Right lobe of liver (tissue), 4 donors: ENCODE results near the gene UBE2N.

ENCODE experiments used
- POLR2A ChIP-seq: fragments of 450-650 bp; IDR thresholded peaks from one replicate; pipeline ENCODE4 v1.6.1; 2017; ENCODE audit warnings: antibody characterized with exemption, mild to moderate bottlenecking
- TF ChIP-seq, protein P1 (sequence below), 4 donors: fragments of 200-600 bp in 3 of 4; fragments of 450-650 bp in 1 of 4; IDR thresholded peaks; one replicate each; pipeline versions ENCODE4 v1.5.1 to v1.8.0; 2016 to 2022; ENCODE audit warnings: antibody characterized with exemption in 4 of 4, mild to moderate bottlenecking in 2 of 4
- donor health status: DM: no; HTN: no; CAD: no.
- donor health status: DM: no; HTN: no; CAD: no.
- donor health status: DM: no; HTN: yes; CAD: no.

DNA sequence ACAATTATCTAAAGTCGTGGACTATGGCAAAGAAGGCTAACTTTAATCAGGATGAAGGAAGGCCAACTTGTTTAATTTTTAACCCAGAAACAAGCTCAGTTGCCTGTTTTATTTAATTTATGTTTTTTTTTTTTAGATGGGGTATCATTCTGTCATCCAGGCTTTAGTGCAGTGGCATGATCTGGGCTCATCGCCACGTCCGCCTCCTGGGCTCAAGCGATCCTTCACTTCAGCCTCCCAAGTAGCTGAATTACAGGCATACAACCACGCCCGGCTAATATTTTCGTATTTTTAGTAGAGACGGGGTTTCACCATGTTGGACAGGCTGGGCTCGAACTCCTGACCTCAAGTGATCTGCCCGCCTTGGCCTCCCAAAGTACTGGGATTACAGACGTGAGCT is 44.3 kb downstream of the UBE2N start:
- TF ChIP-seq, protein P1, sequence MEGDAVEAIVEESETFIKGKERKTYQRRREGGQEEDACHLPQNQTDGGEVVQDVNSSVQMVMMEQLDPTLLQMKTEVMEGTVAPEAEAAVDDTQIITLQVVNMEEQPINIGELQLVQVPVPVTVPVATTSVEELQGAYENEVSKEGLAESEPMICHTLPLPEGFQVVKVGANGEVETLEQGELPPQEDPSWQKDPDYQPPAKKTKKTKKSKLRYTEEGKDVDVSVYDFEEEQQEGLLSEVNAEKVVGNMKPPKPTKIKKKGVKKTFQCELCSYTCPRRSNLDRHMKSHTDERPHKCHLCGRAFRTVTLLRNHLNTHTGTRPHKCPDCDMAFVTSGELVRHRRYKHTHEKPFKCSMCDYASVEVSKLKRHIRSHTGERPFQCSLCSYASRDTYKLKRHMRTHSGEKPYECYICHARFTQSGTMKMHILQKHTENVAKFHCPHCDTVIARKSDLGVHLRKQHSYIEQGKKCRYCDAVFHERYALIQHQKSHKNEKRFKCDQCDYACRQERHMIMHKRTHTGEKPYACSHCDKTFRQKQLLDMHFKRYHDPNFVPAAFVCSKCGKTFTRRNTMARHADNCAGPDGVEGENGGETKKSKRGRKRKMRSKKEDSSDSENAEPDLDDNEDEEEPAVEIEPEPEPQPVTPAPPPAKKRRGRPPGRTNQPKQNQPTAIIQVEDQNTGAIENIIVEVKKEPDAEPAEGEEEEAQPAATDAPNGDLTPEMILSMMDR (IDR thresholded peaks at IDR 0.05), result no peak
- TF ChIP-seq POLR2A, result no peak
